HK-2 (cell line): ENCODE data around the gene NPNT.

Source experiments
- DNase-seq: peaks from one replicate; pipeline ENCODE4 v3.0.0-alpha.2; 2018; ENCODE audit not compliant: unreplicated experiment

Gene NPNT

GRCh38 chr4:105970371-105970770 lies 75.1 kb downstream of the NPNT start:
- DNase-seq: no peak

- no peak for DNase-seq
Observed at GRCh38 chr4:105971036-105971435, 75.8 kb downstream of the NPNT start.

- no peak for DNase-seq
Observed at GRCh38 chr4:105972946-105973621, 77.8 kb downstream of the NPNT start.

- no peak for DNase-seq
Observed at GRCh38 chr4:105976915-105977314, 81.6 kb downstream of the NPNT start.

GRCh38 chr4:105978684-105979296 lies 83.5 kb downstream of the NPNT start:
- DNase-seq: peak; percentile 62

- peak; percentile 49 for DNase-seq
Observed at GRCh38 chr4:105979506-105979905, 84.2 kb downstream of the NPNT start.

- DNase-seq: no peak
Observed at GRCh38 chr4:105988671-105989070, 93.4 kb downstream of the NPNT start.

- no peak for DNase-seq
Observed at GRCh38 chr4:105989485-105990242, 94.4 kb downstream of the NPNT start.

- peak; percentile 87 for DNase-seq
Observed at GRCh38 chr4:105990933-105991332, 95.7 kb downstream of the NPNT start.

GRCh38 chr4:105991726-105992125 lies 96.5 kb downstream of the NPNT start:
- DNase-seq: no peak

GRCh38 chr4:105992641-105993305 lies 97.5 kb downstream of the NPNT start:
- DNase-seq: peak; percentile 30

GRCh38 chr4:105994061-105994460 lies 98.8 kb downstream of the NPNT start:
- no peak for DNase-seq

- no peak for DNase-seq
Observed at GRCh38 chr4:105994841-105995501, 99.7 kb downstream of the NPNT start.

- peak; percentile 54 for DNase-seq
Observed at GRCh38 chr4:105996845-105997244, 101.6 kb downstream of the NPNT start.

- peak; percentile 50 for DNase-seq
Observed at GRCh38 chr4:105998171-105999063, 103.1 kb downstream of the NPNT start.

- DNase-seq: no peak
Observed at GRCh38 chr4:106002994-106003393, 107.7 kb downstream of the NPNT start.

GRCh38 chr4:106010761-106011160 lies 115.5 kb downstream of the NPNT start:
- no peak for DNase-seq

GRCh38 chr4:106011387-106011786 lies 116.1 kb downstream of the NPNT start:
- no peak for DNase-seq

GRCh38 chr4:106017975-106018374 lies 122.7 kb downstream of the NPNT start:
- no peak for DNase-seq

- DNase-seq: no peak
Observed at GRCh38 chr4:106019771-106020170, 124.5 kb downstream of the NPNT start.
